GM12878 (cell line): ENCODE results near the gene SV2A. TPM values are rescaled to one million over a fixed set of nuclear protein-coding genes. Genes with fewer than 3 reads are reported as not detected.

Experiments
- ATF7 ChIP-seq: fragments of 450-650 bp; IDR thresholded peaks from 2 replicates; pipeline ENCODE4 v1.6.1; 2016; ENCODE audit warnings: low read depth, mild to moderate bottlenecking
- EGR1 ChIP-seq, 2 experiments: IDR thresholded peaks; 1 replicate in 1 of 2; 2 replicates in 1 of 2; pipeline ENCODE4 v1.6.1; 2011 to 2012; ENCODE audit warnings: low read depth in 2 of 2, low read length in 2 of 2, borderline replicate concordance in 1 of 2, mild to moderate bottlenecking in 1 of 2, moderate library complexity in 1 of 2
- POLR2A ChIP-seq: IDR thresholded peaks from 2 replicates; pipeline ENCODE4 v1.6.1; 2011; ENCODE audit warnings: low read depth, mild to moderate bottlenecking, low read length
- ZBED1 ChIP-seq: IDR thresholded peaks from 2 replicates; pipeline ENCODE4 v1.6.1; 2016; ENCODE audit warnings: borderline replicate concordance
- polyA plus RNA-seq, 11 experiments: library from polyadenylated mRNA; depleted of rRNA in 4 of 11; unstranded in 6 of 11; stranded (reverse) in 5 of 11; fragments of >200 nt; fragmentation: Nextera tagmentation in 4 of 11; fragmentation: Illumina TruSeq in 1 of 11; extraction: Ambion mirVana in 4 of 11; extraction: Trizol in 1 of 11; gene quantifications; 1 replicate in 1 of 11; 2 replicates in 10 of 11; pipeline versions ENCODE4 v1.2.1 to v1.2.3, GENCODE V29; 2011 to 2016; ENCODE audit warnings: inconsistent platforms in 2 of 11, missing spikeins in 2 of 11, low read depth in 1 of 11
- total RNA-seq, 4 experiments: library from RNA; depleted of rRNA in 3 of 4; stranded (reverse); fragments of >200 nt in 3 of 4; fragmentation: Illumina TruSeq in 1 of 4; extraction: Trizol in 1 of 4; gene quantifications; 2 replicates each; pipeline versions ENCODE4 v1.2.1 to v1.2.3, GENCODE V29; 2013 to 2021
- TF ChIP-seq, protein P1 (sequence below): fragments of 450-650 bp; formaldehyde crosslinking; IDR thresholded peaks from 2 replicates; pipeline ENCODE4 v1.4.0; 2020; ENCODE audit warnings: mild to moderate bottlenecking, moderate library complexity
- TF ChIP-seq, protein P2 (sequence below), 3 experiments: IDR thresholded peaks in 2 of 3; conservative IDR thresholded peaks in 1 of 3; 2 replicates each; pipeline ENCODE4 v1.5.1; 2011; ENCODE audit warnings: low read depth in 3 of 3, low read length in 3 of 3, mild to moderate bottlenecking in 3 of 3, control low read depth in 2 of 3, moderate library complexity in 2 of 3, inconsistent platforms in 1 of 3, mixed read lengths in 1 of 3; ENCODE audit not compliant: control insufficient read depth in 2 of 3, insufficient read depth in 1 of 3; ENCODE audit errors: extremely low read depth in 1 of 3
- TF ChIP-seq, protein P3 (sequence below): IDR thresholded peaks from 2 replicates; pipeline ENCODE4 v1.6.1; 2012; ENCODE audit warnings: low read depth, low read length, improper control_type of control experiment

SV2A gene
- total and polyA plus RNA-seq, 10 of the 15 experiments (the other 5 are each of a cell fraction or from before 2014, with no cell fraction given), result 0.39 to 11.6 (median 5.4) TPM

DNA sequence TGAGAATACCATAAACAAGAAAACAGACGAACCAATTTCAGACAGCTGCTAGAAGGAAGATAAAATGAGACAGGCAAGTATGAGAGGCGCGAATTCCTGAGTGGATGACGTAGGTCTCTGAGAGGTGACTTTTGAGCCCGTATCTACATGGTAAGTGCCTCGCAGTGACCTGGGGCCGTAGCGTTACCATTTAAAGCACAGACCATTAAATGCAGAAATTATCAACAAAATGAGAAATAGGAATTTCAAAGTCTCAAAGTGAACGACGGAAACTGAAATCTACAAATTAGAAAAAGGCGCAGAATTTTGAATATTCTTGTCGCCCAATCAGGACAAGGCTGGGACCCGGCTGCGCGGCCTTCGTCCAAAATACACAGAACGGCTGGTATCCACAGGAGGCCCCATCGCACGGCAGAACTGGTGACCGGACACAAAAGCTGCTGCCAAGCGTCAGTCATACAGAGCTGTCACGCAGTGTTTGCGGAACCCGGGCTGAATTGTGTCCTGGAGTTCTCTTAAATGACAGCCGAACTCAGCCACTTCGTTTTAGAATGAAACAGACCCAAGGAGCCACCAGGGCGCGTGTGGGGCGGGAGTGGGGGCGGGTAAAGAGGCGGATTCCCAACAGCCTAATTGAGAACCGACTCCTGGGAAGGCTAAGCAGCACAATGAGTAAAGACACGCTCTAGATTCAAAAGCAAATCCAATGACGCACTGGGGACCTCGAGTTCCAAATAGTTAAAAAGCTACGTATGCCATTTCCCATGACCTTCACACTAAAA, 32.1 kb downstream of the SV2A start (continued):
- TF ChIP-seq, protein P1, sequence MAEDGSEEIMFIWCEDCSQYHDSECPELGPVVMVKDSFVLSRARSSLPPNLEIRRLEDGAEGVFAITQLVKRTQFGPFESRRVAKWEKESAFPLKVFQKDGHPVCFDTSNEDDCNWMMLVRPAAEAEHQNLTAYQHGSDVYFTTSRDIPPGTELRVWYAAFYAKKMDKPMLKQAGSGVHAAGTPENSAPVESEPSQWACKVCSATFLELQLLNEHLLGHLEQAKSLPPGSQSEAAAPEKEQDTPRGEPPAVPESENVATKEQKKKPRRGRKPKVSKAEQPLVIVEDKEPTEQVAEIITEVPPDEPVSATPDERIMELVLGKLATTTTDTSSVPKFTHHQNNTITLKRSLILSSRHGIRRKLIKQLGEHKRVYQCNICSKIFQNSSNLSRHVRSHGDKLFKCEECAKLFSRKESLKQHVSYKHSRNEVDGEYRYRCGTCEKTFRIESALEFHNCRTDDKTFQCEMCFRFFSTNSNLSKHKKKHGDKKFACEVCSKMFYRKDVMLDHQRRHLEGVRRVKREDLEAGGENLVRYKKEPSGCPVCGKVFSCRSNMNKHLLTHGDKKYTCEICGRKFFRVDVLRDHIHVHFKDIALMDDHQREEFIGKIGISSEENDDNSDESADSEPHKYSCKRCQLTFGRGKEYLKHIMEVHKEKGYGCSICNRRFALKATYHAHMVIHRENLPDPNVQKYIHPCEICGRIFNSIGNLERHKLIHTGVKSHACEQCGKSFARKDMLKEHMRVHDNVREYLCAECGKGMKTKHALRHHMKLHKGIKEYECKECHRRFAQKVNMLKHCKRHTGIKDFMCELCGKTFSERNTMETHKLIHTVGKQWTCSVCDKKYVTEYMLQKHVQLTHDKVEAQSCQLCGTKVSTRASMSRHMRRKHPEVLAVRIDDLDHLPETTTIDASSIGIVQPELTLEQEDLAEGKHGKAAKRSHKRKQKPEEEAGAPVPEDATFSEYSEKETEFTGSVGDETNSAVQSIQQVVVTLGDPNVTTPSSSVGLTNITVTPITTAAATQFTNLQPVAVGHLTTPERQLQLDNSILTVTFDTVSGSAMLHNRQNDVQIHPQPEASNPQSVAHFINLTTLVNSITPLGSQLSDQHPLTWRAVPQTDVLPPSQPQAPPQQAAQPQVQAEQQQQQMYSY (CRISPR knock-in tag), result peak; percentile 53; the same call in 1 of the 2 replicates
- TF ChIP-seq EGR1 (IDR thresholded peaks at IDR 0.05; ENCODE audit: borderline replicate concordance in 1 of 2, low read depth in 2 of 2, low read length in 2 of 2) (peak in 1 of 2 experiments; percentile 41; a peak in 2 of 3 replicates), ZBED1 (peak; percentile 20; the same call in 1 of the 2 replicates), ATF7 (peak; percentile 71; the same call in 1 of the 2 replicates), POLR2A (peak; percentile 88)
- TF ChIP-seq, protein P2, sequence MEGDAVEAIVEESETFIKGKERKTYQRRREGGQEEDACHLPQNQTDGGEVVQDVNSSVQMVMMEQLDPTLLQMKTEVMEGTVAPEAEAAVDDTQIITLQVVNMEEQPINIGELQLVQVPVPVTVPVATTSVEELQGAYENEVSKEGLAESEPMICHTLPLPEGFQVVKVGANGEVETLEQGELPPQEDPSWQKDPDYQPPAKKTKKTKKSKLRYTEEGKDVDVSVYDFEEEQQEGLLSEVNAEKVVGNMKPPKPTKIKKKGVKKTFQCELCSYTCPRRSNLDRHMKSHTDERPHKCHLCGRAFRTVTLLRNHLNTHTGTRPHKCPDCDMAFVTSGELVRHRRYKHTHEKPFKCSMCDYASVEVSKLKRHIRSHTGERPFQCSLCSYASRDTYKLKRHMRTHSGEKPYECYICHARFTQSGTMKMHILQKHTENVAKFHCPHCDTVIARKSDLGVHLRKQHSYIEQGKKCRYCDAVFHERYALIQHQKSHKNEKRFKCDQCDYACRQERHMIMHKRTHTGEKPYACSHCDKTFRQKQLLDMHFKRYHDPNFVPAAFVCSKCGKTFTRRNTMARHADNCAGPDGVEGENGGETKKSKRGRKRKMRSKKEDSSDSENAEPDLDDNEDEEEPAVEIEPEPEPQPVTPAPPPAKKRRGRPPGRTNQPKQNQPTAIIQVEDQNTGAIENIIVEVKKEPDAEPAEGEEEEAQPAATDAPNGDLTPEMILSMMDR (IDR thresholded peaks at IDR 0.05 in 2 of 3, conservative IDR thresholded peaks at IDR 0.05 in 1 of 3; ENCODE audit: control insufficient read depth in 2 of 3, extremely low read depth in 1 of 3, insufficient read depth in 1 of 3, low read depth in 3 of 3, low read length in 3 of 3), result peak in 1 of 3 experiments; percentile 9; a peak in 1 of 6 replicates
- TF ChIP-seq, protein P3, sequence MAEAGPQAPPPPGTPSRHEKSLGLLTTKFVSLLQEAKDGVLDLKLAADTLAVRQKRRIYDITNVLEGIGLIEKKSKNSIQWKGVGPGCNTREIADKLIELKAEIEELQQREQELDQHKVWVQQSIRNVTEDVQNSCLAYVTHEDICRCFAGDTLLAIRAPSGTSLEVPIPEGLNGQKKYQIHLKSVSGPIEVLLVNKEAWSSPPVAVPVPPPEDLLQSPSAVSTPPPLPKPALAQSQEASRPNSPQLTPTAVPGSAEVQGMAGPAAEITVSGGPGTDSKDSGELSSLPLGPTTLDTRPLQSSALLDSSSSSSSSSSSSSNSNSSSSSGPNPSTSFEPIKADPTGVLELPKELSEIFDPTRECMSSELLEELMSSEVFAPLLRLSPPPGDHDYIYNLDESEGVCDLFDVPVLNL, result peak; percentile 68; the same call in 1 of the 2 replicates
